Karpas-422 (cell line): ENCODE data around the gene PFKM. TPM values are rescaled to one million over a fixed set of nuclear protein-coding genes. Genes with fewer than 3 reads are reported as not detected.

Source experiments
- DNase-seq: peaks from one replicate; pipeline ENCODE4 v3.0.0-alpha.2; 2015
- H2AFZ ChIP-seq: fragments of 200-600 bp; sonication (generic); 2 replicates; pipeline ENCODE4 v1.6.1; 2014; ENCODE audit warnings: antibody characterized with exemption, low read length, mixed read lengths
- H3K27ac ChIP-seq: fragments of 200-600 bp; sonication (generic); 2 replicates; pipeline ENCODE4 v1.5.1; 2014; ENCODE audit warnings: mild to moderate bottlenecking, low read length, moderate library complexity
- H3K27me3 ChIP-seq: fragments of 200-600 bp; sonication (generic); 2 replicates; pipeline ENCODE4 v1.6.1; 2014; ENCODE audit warnings: low read length, mixed read lengths
- H3K36me3 ChIP-seq: fragments of 200-600 bp; sonication (generic); 2 replicates; pipeline ENCODE4 v1.6.1; 2014; ENCODE audit warnings: low read length, mixed read lengths; ENCODE audit not compliant: insufficient read depth
- H3K4me1 ChIP-seq: fragments of 200-600 bp; sonication (generic); 2 replicates; pipeline ENCODE4 v1.6.1; 2014; ENCODE audit warnings: mild to moderate bottlenecking, low read length, mixed read lengths
- H3K4me2 ChIP-seq: fragments of 200-600 bp; sonication (generic); 2 replicates; pipeline ENCODE4 v1.6.1; 2014; ENCODE audit warnings: low read length, low read depth, mild to moderate bottlenecking; ENCODE audit not compliant: poor library complexity, severe bottlenecking
- H3K4me3 ChIP-seq: fragments of 200-600 bp; sonication (generic); 2 replicates; pipeline ENCODE4 v1.5.1; 2014; ENCODE audit warnings: mild to moderate bottlenecking, antibody characterized with exemption, low read length, mixed read lengths
- H3K79me2 ChIP-seq: fragments of 200-600 bp; sonication (generic); 2 replicates; pipeline ENCODE4 v1.6.1; 2014; ENCODE audit warnings: mild to moderate bottlenecking, low read length, mixed read lengths
- H3K9ac ChIP-seq: fragments of 200-600 bp; sonication (generic); 2 replicates; pipeline ENCODE4 v1.6.0; 2014; ENCODE audit warnings: low read length
- H3K9me2 ChIP-seq: fragments of 200-600 bp; sonication (generic), shearing (Covaris generic); replicated peaks from 2 replicates; pipeline ENCODE4 v1.6.0; 2014; ENCODE audit warnings: mild to moderate bottlenecking, low read length, moderate library complexity; ENCODE audit not compliant: insufficient read depth
- H3K9me3 ChIP-seq: fragments of 300-700, 200-600 bp; sonication (generic); 2 replicates; pipeline ENCODE4 v1.6.1; 2014; ENCODE audit warnings: low read length, mixed read lengths
- H4K20me1 ChIP-seq: fragments of 200-600 bp; sonication (generic); 2 replicates; pipeline ENCODE4 v1.6.1; 2014; ENCODE audit warnings: mild to moderate bottlenecking, antibody characterized with exemption, low read length, low read depth; ENCODE audit not compliant: insufficient read depth
- small RNA-seq: library from RNA; depleted of rRNA; stranded (forward); fragments of <200 nt; gene quantifications from one replicate; pipeline ENCODE3, GENCODE V24; 2014
- total RNA-seq: library from RNA; depleted of rRNA; stranded (reverse); fragments of >200 nt; shearing (Covaris generic); gene quantifications from 2 replicates; pipeline ENCODE4 v1.2.3, GENCODE V29; 2014; ENCODE audit warnings: low replicate concordance; rRNA removed

Gene PFKM
- total RNA-seq, 1 experiment from 2014 or later = 71.4 TPM

DNA sequence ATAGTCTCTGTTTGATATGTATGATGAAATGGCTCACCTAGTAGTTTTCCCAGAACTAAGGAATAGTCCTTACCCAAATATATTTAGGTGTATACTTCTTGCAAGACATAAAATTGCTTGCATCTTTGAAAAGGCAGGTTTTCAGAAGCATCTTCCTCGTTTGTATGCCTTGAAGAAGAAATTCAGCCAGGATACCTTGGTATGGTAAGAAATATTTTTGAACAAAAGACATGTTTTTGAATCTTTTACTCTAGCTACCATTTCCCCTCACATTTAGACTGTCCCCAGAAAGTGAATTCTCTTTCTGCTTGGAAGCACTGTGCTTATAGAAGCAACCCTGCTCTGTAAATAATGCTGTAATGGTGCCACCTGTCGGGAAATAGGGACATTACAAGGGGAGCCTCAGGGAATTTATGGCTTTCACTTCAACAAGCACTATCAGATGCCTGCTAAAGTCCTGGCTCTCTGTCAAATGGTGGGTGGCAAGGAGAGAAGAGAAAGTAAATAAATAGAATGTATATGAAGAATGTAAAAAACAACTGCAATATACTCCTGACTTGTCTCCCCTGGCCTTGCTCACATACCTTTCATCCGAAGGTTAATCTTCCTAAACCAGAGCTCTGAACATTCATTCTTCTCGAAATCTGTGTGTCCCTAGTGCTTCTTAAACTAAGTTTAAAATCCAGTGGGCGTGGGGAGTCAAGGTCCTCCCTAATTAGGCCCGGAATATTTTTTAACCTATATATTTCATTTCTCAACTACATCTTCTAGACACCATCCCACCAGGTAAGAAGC lies 70.4 kb downstream of the PFKM start:
- no peak overlapping the region for H3K4me2 ChIP-seq
- H3K27me3 ChIP-seq = no peaks in the 10 kb centered on the region
- no peaks in the 10 kb centered on the region for H3K79me2 ChIP-seq
- no peak overlapping the region for H3K9ac ChIP-seq
- no peak overlapping the region for H3K4me3 ChIP-seq
- H3K9me3 ChIP-seq = no peaks in the 10 kb centered on the region
- H4K20me1 ChIP-seq = no peaks in the 10 kb centered on the region
- peak; percentile 91 for DNase-seq
- H3K36me3 ChIP-seq = no peaks in the 10 kb centered on the region
- H3K27ac ChIP-seq = no peak overlapping the region
- no peak overlapping the region for H2AFZ ChIP-seq
- H3K9me2 ChIP-seq = no peaks in the 10 kb centered on the region
- H3K4me1 ChIP-seq = peaks cover 25% of the 10 kb centered on the region

DNA sequence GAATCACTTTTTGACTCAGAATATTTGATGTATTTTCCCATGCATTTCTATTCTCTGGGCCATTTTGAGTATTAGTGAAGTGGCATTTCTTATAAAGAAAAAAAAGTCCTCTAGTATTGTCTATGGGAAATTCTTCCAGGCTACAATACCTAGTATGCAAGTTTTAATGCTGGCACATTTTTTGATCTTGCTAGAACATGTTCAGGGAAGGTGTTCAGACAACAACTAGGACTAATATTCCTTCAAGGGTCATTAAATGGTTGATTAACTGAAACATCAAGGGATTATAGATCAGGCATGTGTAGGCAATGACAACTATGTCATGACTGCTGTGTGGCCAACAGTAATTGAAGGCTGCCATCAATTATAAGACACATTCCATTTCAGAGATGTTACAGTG lies 71.9 kb downstream of the PFKM start:
- H3K9me2 ChIP-seq = no peaks in the 10 kb centered on the region
- DNase-seq = no peak
- no peak overlapping the region for H3K4me2 ChIP-seq
- H3K79me2 ChIP-seq = no peaks in the 10 kb centered on the region
- H3K4me3 ChIP-seq = no peak overlapping the region
- H2AFZ ChIP-seq = no peak overlapping the region
- no peaks in the 10 kb centered on the region for H3K36me3 ChIP-seq
- H3K4me1 ChIP-seq = peaks cover 9% of the 10 kb centered on the region
- H3K9me3 ChIP-seq = no peaks in the 10 kb centered on the region
- H3K27me3 ChIP-seq = no peaks in the 10 kb centered on the region
- H4K20me1 ChIP-seq = no peaks in the 10 kb centered on the region
- no peak overlapping the region for H3K27ac ChIP-seq
- H3K9ac ChIP-seq = no peak overlapping the region

DNA sequence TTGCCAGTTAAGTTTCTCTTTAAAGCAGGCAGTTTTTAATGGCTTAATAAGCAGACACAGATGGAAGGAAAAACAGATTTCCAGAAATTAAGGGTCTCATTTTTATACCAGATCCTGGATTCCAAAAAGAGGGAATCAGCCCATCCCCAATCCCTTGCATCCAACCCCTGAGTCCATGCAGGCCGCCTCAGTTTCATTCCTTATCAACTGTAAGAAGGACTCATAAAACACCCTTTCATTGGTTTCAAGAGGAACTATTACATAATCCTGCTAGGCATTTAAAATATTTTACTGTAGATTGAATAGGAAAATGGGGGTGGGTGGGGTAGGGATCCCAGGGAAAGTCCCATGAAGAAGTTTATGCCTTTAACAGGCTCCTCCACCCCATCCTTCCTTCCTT lies 73.7 kb downstream of the PFKM start:
- H3K4me1 ChIP-seq = peaks cover 13% of the 10 kb centered on the region
- DNase-seq = peak; percentile 10

GRCh38 chr12:48193623-48194022 lies 74.5 kb downstream of the PFKM start:
- no peak overlapping the region for H3K9ac ChIP-seq
- H3K36me3 ChIP-seq = no peaks in the 10 kb centered on the region
- no peak overlapping the region for H3K4me2 ChIP-seq
- H3K4me1 ChIP-seq = peaks cover 21% of the 10 kb centered on the region
- no peak overlapping the region for H2AFZ ChIP-seq
- no peak for DNase-seq
- no peaks in the 10 kb centered on the region for H3K79me2 ChIP-seq
- no peaks in the 10 kb centered on the region for H4K20me1 ChIP-seq
- H3K27me3 ChIP-seq = no peaks in the 10 kb centered on the region
- no peaks in the 10 kb centered on the region for H3K9me2 ChIP-seq
- H3K27ac ChIP-seq = no peak overlapping the region
- no peak overlapping the region for H3K4me3 ChIP-seq
- no peaks in the 10 kb centered on the region for H3K9me3 ChIP-seq

More for the DNA sequence above, 73.7 kb downstream of the PFKM start:
- H4K20me1 ChIP-seq = no peaks in the 10 kb centered on the region
- no peak overlapping the region for H3K27ac ChIP-seq
- no peak overlapping the region for H3K4me3 ChIP-seq
- H3K79me2 ChIP-seq = no peaks in the 10 kb centered on the region
- no peak overlapping the region for H3K4me2 ChIP-seq
- no peaks in the 10 kb centered on the region for H3K9me2 ChIP-seq
- no peaks in the 10 kb centered on the region for H3K9me3 ChIP-seq
- H2AFZ ChIP-seq = no peak overlapping the region
- no peaks in the 10 kb centered on the region for H3K36me3 ChIP-seq
- H3K27me3 ChIP-seq = no peaks in the 10 kb centered on the region
- H3K9ac ChIP-seq = no peak overlapping the region

DNA sequence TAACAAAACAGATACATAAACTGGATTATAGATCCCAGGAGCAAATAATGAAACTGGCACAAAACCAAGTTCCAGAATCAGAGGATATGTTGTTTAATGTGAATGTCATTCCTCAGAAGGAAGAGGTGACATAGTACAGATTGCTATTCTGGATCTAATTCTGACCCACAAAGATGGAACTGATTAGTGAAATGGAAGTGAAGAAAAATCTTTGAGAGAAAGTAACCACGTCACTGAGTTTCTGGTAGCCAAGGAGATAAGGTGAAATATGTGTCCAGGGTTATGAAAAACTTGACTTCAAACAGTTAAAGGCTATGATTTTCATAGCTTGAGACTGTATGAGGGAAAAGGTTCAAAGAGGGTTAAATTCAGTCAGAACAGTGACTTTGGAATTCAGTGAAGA lies 75.6 kb downstream of the PFKM start:
- Histone ChIP-seq H3K9me3 (no peaks in the 10 kb centered on the region), H4K20me1 (no peaks in the 10 kb centered on the region), H3K4me3 (no peak overlapping the region), H3K9ac (no peak overlapping the region), H3K4me2 (no peak overlapping the region), H3K4me1 (peaks cover 20% of the 10 kb centered on the region), H3K9me2 (no peaks in the 10 kb centered on the region), H2AFZ (no peak overlapping the region), H3K27me3 (no peaks in the 10 kb centered on the region), H3K79me2 (no peaks in the 10 kb centered on the region), H3K36me3 (no peaks in the 10 kb centered on the region), H3K27ac (no peak overlapping the region)
- DNase-seq = no peak

Small RNA genes within 50 kb of the gene (small RNA-seq; reads per million reads assigned to genes)
- gene MIR6505 = 0.51 reads per million, percentile 10 among the genes with 10 or more reads in this experiment
- not detected for gene RNU6-1203P

Other genes with a start within 250 kb of the PFKM start
- gene VDR, start 214.4 kb upstream of the PFKM start, total RNA-seq = not detected in 2 replicates
- gene TMEM106C, start 155.8 kb upstream of the PFKM start, total RNA-seq = 95.6 and 127 TPM in 2 replicates
- not detected in 2 replicates for gene COL2A1, start 114.9 kb upstream of the PFKM start, total RNA-seq
- gene SENP1, start 13.3 kb upstream of the PFKM start, total RNA-seq = 20.1 and 44.5 TPM in 2 replicates
- gene ASB8, start 38.2 kb downstream of the PFKM start, total RNA-seq = 22.2 and 42.7 TPM in 2 replicates
- 1.2 and 2.5 TPM in 2 replicates for gene CCDC184, start 64.3 kb downstream of the PFKM start, total RNA-seq
- gene OR10AD1, start 83.9 kb downstream of the PFKM start, total RNA-seq = not detected in 2 replicates
- 16.7 and 21.6 TPM in 2 replicates for gene ZNF641, start 231.6 kb downstream of the PFKM start, total RNA-seq